GM12878 (cell line): ENCODE results near the gene POLD2. TPM values are rescaled to one million over a fixed set of nuclear protein-coding genes. Genes with fewer than 3 reads are reported as not detected.

Experiments used
- ATAC-seq: fragments of 200-7000 bp; cut with Tn5 transposase; 3 replicates; pipeline ENCODE4 v1.9.1; 2020; ENCODE audit warnings: mild to moderate bottlenecking, moderate library complexity
- BruUV-seq: library from RNA; stranded (reverse); fragments of 400-500 nt; replicated peaks from 2 replicates; lab custom pipeline; 2021; lab: Mats Ljungman, UMichigan
- CTCF ChIA-PET: fragments of 300-600 bp; sonication (Branson Sonifier 250); formaldehyde crosslinking; extraction: SDS; loops from one replicate; lab custom pipeline; 2021; ENCODE audit warnings: inconsistent platforms; lab: Yijun Ruan, JAX
- POLR2A ChIA-PET: fragments of 350-600 bp; formaldehyde crosslinking; extraction: SDS; loops from one replicate; lab custom pipeline; 2021; ENCODE audit warnings: inconsistent platforms; lab: Charles Lee
- RAD21 ChIA-PET: fragments of 300-600 bp; sonication (Branson Sonifier 250); formaldehyde crosslinking; loops from one replicate; lab custom pipeline; 2023; ENCODE audit warnings: antibody characterized with exemption; ENCODE audit not compliant: unreplicated experiment; lab: Charles Lee
- SMC1A ChIA-PET: fragments of 300-600 bp; sonication (Branson Sonifier 250); formaldehyde crosslinking; loops from one replicate; lab custom pipeline; 2023; ENCODE audit not compliant: unreplicated experiment, uncharacterized antibody; lab: Charles Lee
- DNase-seq: peaks from one replicate; pipeline ENCODE4 v3.0.0-alpha.2; 2011; ENCODE audit warnings: low read depth, low spot score
- FAIRE-seq: peaks from 3 replicates; lab custom pipeline; 2011; peaks lifted over from hg19 to GRCh38; lab: Jason Lieb, UNC
- H2AFZ ChIP-seq: 2 replicates; pipeline ENCODE4 v1.6.0; 2011; ENCODE audit warnings: low read depth, low read length, control low read depth; ENCODE audit not compliant: control insufficient read depth
- H3K27ac ChIP-seq: 2 replicates; pipeline ENCODE4 v1.5.1; 2011; ENCODE audit warnings: control low read depth; ENCODE audit not compliant: control insufficient read depth, insufficient read depth
- H3K27me3 ChIP-seq, 2 experiments: replicated peaks in 1 of 2; 2 replicates each; pipeline versions ENCODE4 v1.6.0 to v1.6.1; 2011; ENCODE audit warnings: low read length in 1 of 2; ENCODE audit not compliant: control insufficient read depth in 2 of 2, insufficient read depth in 2 of 2
- H3K36me3 ChIP-seq, 2 experiments: 2 replicates each; pipeline ENCODE4 v1.5.1; 2011; ENCODE audit warnings: low read length in 1 of 2; ENCODE audit not compliant: control insufficient read depth in 2 of 2, insufficient read depth in 2 of 2
- H3K4me1 ChIP-seq: 2 replicates; pipeline ENCODE4 v1.6.1; 2011; ENCODE audit warnings: mild to moderate bottlenecking, low read length, moderate library complexity, mixed read lengths; ENCODE audit not compliant: control insufficient read depth, insufficient read depth
- H3K4me2 ChIP-seq: 2 replicates; pipeline ENCODE4 v1.6.0; 2011; ENCODE audit warnings: control low read depth; ENCODE audit not compliant: control insufficient read depth, insufficient read depth
- H3K4me3 ChIP-seq: fragments of 200-600 bp; sonication (generic); 2 replicates; pipeline ENCODE4 v1.5.1; 2016
- H3K79me2 ChIP-seq: 2 replicates; pipeline ENCODE4 v1.6.0; 2011; ENCODE audit warnings: low read length; ENCODE audit not compliant: control insufficient read depth, insufficient read depth
- H3K9ac ChIP-seq: 2 replicates; pipeline ENCODE4 v1.8.0; 2011; ENCODE audit warnings: low read length, control low read depth, mixed read lengths; ENCODE audit not compliant: control insufficient read depth, insufficient read depth
- H3K9me3 ChIP-seq: replicated peaks from 3 replicates; pipeline ENCODE4 v1.5.1; 2011; ENCODE audit warnings: mild to moderate bottlenecking, low read length; ENCODE audit not compliant: control insufficient read depth, insufficient read depth
- H4K20me1 ChIP-seq: 2 replicates; pipeline ENCODE4 v1.6.0; 2011; ENCODE audit not compliant: control insufficient read depth, insufficient read depth
- E4F1 ChIP-seq: fragments of 450-650 bp; IDR thresholded peaks from 2 replicates; pipeline ENCODE4 v1.6.1; 2018; ENCODE audit warnings: borderline replicate concordance, mild to moderate bottlenecking; ENCODE audit not compliant: partially characterized antibody
- ESRRA ChIP-seq: IDR thresholded peaks from 2 replicates; pipeline ENCODE4 v1.6.1; 2012; ENCODE audit warnings: mild to moderate bottlenecking, low read length, improper control_type of control experiment
- EZH2 ChIP-seq: IDR thresholded peaks from 2 replicates; pipeline ENCODE4 v1.6.1; 2012; ENCODE audit warnings: low read depth, mild to moderate bottlenecking, control low read depth, inconsistent platforms, low read length, borderline replicate concordance; ENCODE audit not compliant: control insufficient read depth
- GATAD2B ChIP-seq: fragments of 450-650 bp; conservative IDR thresholded peaks from 2 replicates; pipeline ENCODE4 v1.6.1; 2017; ENCODE audit warnings: low read depth, mild to moderate bottlenecking, moderate library complexity
- JUND ChIP-seq: IDR thresholded peaks from 2 replicates; pipeline ENCODE4 v1.6.1; 2012; ENCODE audit warnings: low read depth, mild to moderate bottlenecking, low read length, improper control_type of control experiment, moderate library complexity
- KLF5 ChIP-seq: fragments of 450-650 bp; IDR thresholded peaks from 2 replicates; pipeline ENCODE4 v1.6.1; 2014; ENCODE audit warnings: mild to moderate bottlenecking; ENCODE audit not compliant: partially characterized antibody
- MEF2A ChIP-seq: IDR thresholded peaks from 2 replicates; pipeline ENCODE4 v1.6.1; 2011; ENCODE audit warnings: low read depth, mild to moderate bottlenecking, low read length, moderate library complexity; ENCODE audit not compliant: insufficient read depth
- NBN ChIP-seq: fragments of 450-650 bp; IDR thresholded peaks from 2 replicates; pipeline ENCODE4 v1.6.1; 2016
- NFIC ChIP-seq: IDR thresholded peaks from 2 replicates; pipeline ENCODE4 v1.6.1; 2012; ENCODE audit warnings: low read depth, mild to moderate bottlenecking, inconsistent platforms, low read length, moderate library complexity
- NFYB ChIP-seq: IDR thresholded peaks from 2 replicates; pipeline ENCODE4 v1.6.1; 2011; ENCODE audit warnings: low read depth, mild to moderate bottlenecking, low read length, improper control_type of control experiment, moderate library complexity; ENCODE audit not compliant: insufficient read depth
- SMAD1 ChIP-seq: fragments of 450-650 bp; IDR thresholded peaks from 2 replicates; pipeline ENCODE4 v1.6.1; 2018; ENCODE audit warnings: mild to moderate bottlenecking, low read depth; ENCODE audit not compliant: partially characterized antibody
- SP1 ChIP-seq: IDR thresholded peaks from one replicate; pipeline ENCODE4 v1.6.1; 2011; ENCODE audit warnings: low read depth, low read length
- TCF12 ChIP-seq: IDR thresholded peaks from 2 replicates; pipeline ENCODE4 v1.6.1; 2011; ENCODE audit warnings: low read depth, mild to moderate bottlenecking, low read length
- YBX1 ChIP-seq: fragments of 450-650 bp; IDR thresholded peaks from 2 replicates; pipeline ENCODE4 v1.6.1; 2016; ENCODE audit warnings: antibody characterized with exemption
- WGBS: methylation state at CpG from one replicate; pipeline ENCODE4 v1.1.6; 2016; ENCODE audit warnings: low lambda C conversion rate; ENCODE audit not compliant: insufficient replicate concordance, insufficient coverage; ENCODE audit errors: missing lambda C conversion rate; 5-methylcytosine and 5-hydroxymethylcytosine counted together
- in situ Hi-C: fragments of 300-500 bp; cut with MboI; formaldehyde crosslinking; loops from 9 replicates; pipeline ENCODE4 v1.14.3; 2018; ENCODE audit warnings: mixed read lengths
- intact Hi-C: fragments of 100-400 bp; cut with micrococcal nuclease; formaldehyde crosslinking; loops from one replicate; pipeline ENCODE4 v1.14.2; 2022; ENCODE audit not compliant: unreplicated experiment
- polyA plus RNA-seq, 11 experiments: library from polyadenylated mRNA; depleted of rRNA in 4 of 11; unstranded in 6 of 11; stranded (reverse) in 5 of 11; fragments of >200 nt; fragmentation: Nextera tagmentation in 4 of 11; fragmentation: Illumina TruSeq in 1 of 11; extraction: Ambion mirVana in 4 of 11; extraction: Trizol in 1 of 11; gene quantifications; 1 replicate in 1 of 11; 2 replicates in 10 of 11; pipeline versions ENCODE4 v1.2.1 to v1.2.3, GENCODE V29; 2011 to 2016; ENCODE audit warnings: inconsistent platforms in 2 of 11, missing spikeins in 2 of 11, low read depth in 1 of 11
- total RNA-seq, 4 experiments: library from RNA; depleted of rRNA in 3 of 4; stranded (reverse); fragments of >200 nt in 3 of 4; fragmentation: Illumina TruSeq in 1 of 4; extraction: Trizol in 1 of 4; gene quantifications; 2 replicates each; pipeline versions ENCODE4 v1.2.1 to v1.2.3, GENCODE V29; 2013 to 2021
- TF ChIP-seq, protein P1 (sequence below): IDR thresholded peaks from 2 replicates; pipeline ENCODE4 v1.6.1; 2012; ENCODE audit warnings: low read depth, low read length, improper control_type of control experiment
- TF ChIP-seq, protein P2 (sequence below): fragments of 450-650 bp; IDR thresholded peaks from 2 replicates; pipeline ENCODE4 v1.6.1; 2017; ENCODE audit warnings: mild to moderate bottlenecking, low read depth, inconsistent platforms; ENCODE audit not compliant: poor library complexity, severe bottlenecking
- TF ChIP-seq, protein P3 (sequence below): IDR thresholded peaks from 2 replicates; pipeline ENCODE4 v1.6.1; 2011; ENCODE audit warnings: borderline replicate concordance, low read depth, mild to moderate bottlenecking, moderate library complexity, low read length; ENCODE audit not compliant: insufficient read depth, poor library complexity, severe bottlenecking

The POLD2 gene
- total and polyA plus RNA-seq, 10 of the 15 experiments (the other 5 are each of a cell fraction or from before 2014, with no cell fraction given) = 19.1 to 287 (median 169) TPM

GRCh38 chr7:44094883-44095592 lies 28.3 kb downstream of the POLD2 start:
- FAIRE-seq (no peak), DNase-seq (no peak), ATAC-seq (no peak)
- Histone ChIP-seq H4K20me1 (no peaks in the 10 kb centered on the region), H3K79me2 (no peaks in the 10 kb centered on the region), H3K4me1 (peaks cover 14% of the 10 kb centered on the region), H3K27ac (no peak overlapping the region), H3K9me3 (no peaks in the 10 kb centered on the region), H3K4me3 (no peak overlapping the region), H3K4me2 (no peak overlapping the region), H2AFZ (no peak overlapping the region), H3K36me3 (no peaks in the 10 kb centered on the region), H3K9ac (no peak overlapping the region), H3K27me3 (no peaks in the 10 kb centered on the region)
- intact Hi-C loops = no loop called here
- in situ Hi-C loops = no loop called here
- SMC1A ChIA-PET = interaction anchor here (1.1 kb wide), 1 partner anchor 14 kb away, joined by 4 read pairs; no protein-coding TSS in a partner anchor
- RAD21 ChIA-PET = no interaction called here
- WGBS = 46% methylated on average over 2 of the region's 2 CpGs
- POLR2A ChIA-PET = no interaction called here
- BruUV-seq = no TSS peak
- CTCF ChIA-PET = interaction anchor here (2.8 kb wide), 1 partner anchor 10 kb away, joined by 9 read pairs; no protein-coding TSS in a partner anchor
- TF ChIP-seq, protein P1, sequence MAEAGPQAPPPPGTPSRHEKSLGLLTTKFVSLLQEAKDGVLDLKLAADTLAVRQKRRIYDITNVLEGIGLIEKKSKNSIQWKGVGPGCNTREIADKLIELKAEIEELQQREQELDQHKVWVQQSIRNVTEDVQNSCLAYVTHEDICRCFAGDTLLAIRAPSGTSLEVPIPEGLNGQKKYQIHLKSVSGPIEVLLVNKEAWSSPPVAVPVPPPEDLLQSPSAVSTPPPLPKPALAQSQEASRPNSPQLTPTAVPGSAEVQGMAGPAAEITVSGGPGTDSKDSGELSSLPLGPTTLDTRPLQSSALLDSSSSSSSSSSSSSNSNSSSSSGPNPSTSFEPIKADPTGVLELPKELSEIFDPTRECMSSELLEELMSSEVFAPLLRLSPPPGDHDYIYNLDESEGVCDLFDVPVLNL = no peak
- TF ChIP-seq MEF2A (no peak), E4F1 (no peak), SMAD1 (no peak), ESRRA (no peak), KLF5 (no peak), JUND (no peak), GATAD2B (no peak), EZH2 (no peak), NFIC (no peak), YBX1 (no peak), NFYB (no peak), NBN (no peak), TCF12 (no peak), SP1 (no peak)
- TF ChIP-seq, protein P2, sequence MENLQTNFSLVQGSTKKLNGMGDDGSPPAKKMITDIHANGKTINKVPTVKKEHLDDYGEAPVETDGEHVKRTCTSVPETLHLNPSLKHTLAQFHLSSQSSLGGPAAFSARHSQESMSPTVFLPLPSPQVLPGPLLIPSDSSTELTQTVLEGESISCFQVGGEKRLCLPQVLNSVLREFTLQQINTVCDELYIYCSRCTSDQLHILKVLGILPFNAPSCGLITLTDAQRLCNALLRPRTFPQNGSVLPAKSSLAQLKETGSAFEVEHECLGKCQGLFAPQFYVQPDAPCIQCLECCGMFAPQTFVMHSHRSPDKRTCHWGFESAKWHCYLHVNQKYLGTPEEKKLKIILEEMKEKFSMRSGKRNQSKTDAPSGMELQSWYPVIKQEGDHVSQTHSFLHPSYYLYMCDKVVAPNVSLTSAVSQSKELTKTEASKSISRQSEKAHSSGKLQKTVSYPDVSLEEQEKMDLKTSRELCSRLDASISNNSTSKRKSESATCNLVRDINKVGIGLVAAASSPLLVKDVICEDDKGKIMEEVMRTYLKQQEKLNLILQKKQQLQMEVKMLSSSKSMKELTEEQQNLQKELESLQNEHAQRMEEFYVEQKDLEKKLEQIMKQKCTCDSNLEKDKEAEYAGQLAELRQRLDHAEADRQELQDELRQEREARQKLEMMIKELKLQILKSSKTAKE = no peak
- TF ChIP-seq, protein P3, sequence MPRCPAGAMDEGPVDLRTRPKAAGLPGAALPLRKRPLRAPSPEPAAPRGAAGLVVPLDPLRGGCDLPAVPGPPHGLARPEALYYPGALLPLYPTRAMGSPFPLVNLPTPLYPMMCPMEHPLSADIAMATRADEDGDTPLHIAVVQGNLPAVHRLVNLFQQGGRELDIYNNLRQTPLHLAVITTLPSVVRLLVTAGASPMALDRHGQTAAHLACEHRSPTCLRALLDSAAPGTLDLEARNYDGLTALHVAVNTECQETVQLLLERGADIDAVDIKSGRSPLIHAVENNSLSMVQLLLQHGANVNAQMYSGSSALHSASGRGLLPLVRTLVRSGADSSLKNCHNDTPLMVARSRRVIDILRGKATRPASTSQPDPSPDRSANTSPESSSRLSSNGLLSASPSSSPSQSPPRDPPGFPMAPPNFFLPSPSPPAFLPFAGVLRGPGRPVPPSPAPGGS = no peak
